K562 (cell line): ENCODE data around the gene UTP11. TPM values are rescaled to one million over a fixed set of nuclear protein-coding genes. Genes with fewer than 3 reads are reported as not detected.

Experiments used
- polyA plus RNA-seq, 8 experiments: library from polyadenylated mRNA; depleted of rRNA in 4 of 8; stranded (reverse) in 5 of 8; unstranded in 3 of 8; fragments of >200 nt; fragmentation: Nextera tagmentation in 2 of 8; fragmentation: Illumina TruSeq in 1 of 8; extraction: Ambion mirVana in 2 of 8; extraction: Trizol in 1 of 8; gene quantifications; 2 replicates each; pipeline versions ENCODE4 v1.2.1 to v1.2.3, GENCODE V29; 2011 to 2014; ENCODE audit warnings: inconsistent platforms in 1 of 8, missing spikeins in 1 of 8
- total RNA-seq, 7 experiments: library from RNA; depleted of rRNA in 6 of 7; stranded (reverse); fragments of >200 nt in 6 of 7; fragmentation: Illumina TruSeq in 2 of 7; extraction: Trizol in 2 of 7; gene quantifications; 2 replicates each; pipeline versions ENCODE4 v1.2.1 to v1.2.3, GENCODE V29; 2011 to 2021; ENCODE audit warnings: low replicate concordance in 1 of 7
- TF ChIP-seq, protein P1 (sequence below), 2 experiments: fragments of 450-650 bp; formaldehyde crosslinking in 1 of 2; IDR thresholded peaks; 2 replicates each; pipeline versions ENCODE4 v1.4.0 to v1.6.1; 2014 to 2020; ENCODE audit warnings: mild to moderate bottlenecking in 2 of 2, borderline replicate concordance in 1 of 2, low read depth in 1 of 2

UTP11 gene
- total and polyA plus RNA-seq, 9 of the 15 experiments (the other 6 are each of a cell fraction or from before 2014, with no cell fraction given) = 91.1 to 378 (median 221) TPM

DNA sequence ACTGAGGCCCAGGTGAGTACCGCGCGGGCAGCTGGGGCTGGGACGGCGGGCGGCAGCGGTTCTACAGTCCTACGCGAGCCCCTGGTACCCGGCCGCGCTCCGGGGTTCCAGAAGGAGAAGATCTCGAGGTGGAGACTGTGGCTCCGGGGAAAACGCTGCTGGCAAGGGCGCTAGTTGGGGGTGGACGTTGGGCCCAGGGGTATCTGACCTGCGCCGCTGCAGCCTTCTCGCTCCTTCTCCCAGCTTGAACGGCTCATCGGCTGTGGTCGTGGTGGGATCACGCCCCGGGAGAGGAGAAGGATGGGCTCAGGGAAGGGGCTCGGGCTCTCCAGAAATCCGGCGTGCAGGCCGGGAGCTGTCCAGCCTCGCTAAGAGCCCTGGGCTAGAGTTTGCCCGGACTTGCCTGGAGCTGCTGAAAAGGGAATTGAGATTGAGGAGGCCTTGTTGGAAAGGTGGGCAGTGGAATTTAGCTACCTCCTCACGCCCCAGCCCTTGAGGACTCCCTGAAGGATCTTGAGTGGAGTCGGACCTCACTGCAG is 35.1 kb downstream of the UTP11 start (continued):
- TF ChIP-seq, protein P1, sequence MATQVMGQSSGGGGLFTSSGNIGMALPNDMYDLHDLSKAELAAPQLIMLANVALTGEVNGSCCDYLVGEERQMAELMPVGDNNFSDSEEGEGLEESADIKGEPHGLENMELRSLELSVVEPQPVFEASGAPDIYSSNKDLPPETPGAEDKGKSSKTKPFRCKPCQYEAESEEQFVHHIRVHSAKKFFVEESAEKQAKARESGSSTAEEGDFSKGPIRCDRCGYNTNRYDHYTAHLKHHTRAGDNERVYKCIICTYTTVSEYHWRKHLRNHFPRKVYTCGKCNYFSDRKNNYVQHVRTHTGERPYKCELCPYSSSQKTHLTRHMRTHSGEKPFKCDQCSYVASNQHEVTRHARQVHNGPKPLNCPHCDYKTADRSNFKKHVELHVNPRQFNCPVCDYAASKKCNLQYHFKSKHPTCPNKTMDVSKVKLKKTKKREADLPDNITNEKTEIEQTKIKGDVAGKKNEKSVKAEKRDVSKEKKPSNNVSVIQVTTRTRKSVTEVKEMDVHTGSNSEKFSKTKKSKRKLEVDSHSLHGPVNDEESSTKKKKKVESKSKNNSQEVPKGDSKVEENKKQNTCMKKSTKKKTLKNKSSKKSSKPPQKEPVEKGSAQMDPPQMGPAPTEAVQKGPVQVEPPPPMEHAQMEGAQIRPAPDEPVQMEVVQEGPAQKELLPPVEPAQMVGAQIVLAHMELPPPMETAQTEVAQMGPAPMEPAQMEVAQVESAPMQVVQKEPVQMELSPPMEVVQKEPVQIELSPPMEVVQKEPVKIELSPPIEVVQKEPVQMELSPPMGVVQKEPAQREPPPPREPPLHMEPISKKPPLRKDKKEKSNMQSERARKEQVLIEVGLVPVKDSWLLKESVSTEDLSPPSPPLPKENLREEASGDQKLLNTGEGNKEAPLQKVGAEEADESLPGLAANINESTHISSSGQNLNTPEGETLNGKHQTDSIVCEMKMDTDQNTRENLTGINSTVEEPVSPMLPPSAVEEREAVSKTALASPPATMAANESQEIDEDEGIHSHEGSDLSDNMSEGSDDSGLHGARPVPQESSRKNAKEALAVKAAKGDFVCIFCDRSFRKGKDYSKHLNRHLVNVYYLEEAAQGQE (IDR thresholded peaks at IDR 0.05; ENCODE audit: borderline replicate concordance) = peak; percentile 82
- TF ChIP-seq, protein P1 (CRISPR knock-in tag; IDR thresholded peaks at IDR 0.05; ENCODE audit: low read depth) = no peak
